H1 (cell line): ENCODE data around the gene NRP2.

Experiments used
- BACH1 ChIP-seq: IDR thresholded peaks from 2 replicates; pipeline ENCODE4 v1.6.1; 2012; ENCODE audit warnings: low read length, improper control_type of control experiment
- CTCF ChIP-seq, 3 experiments: IDR thresholded peaks; 1 replicate in 2 of 3; 2 replicates in 1 of 3; pipeline versions ENCODE4 v1.5.1 to v1.6.1; 2011; ENCODE audit warnings: low read length in 3 of 3, mild to moderate bottlenecking in 3 of 3, inconsistent platforms in 2 of 3, low read depth in 1 of 3, moderate library complexity in 1 of 3; ENCODE audit not compliant: insufficient read depth in 1 of 3; ENCODE audit errors: control extremely low read depth in 1 of 3
- EP300 ChIP-seq, 2 experiments: IDR thresholded peaks; 1 replicate in 1 of 2; 2 replicates in 1 of 2; pipeline ENCODE4 v1.6.1; 2011 to 2012; ENCODE audit warnings: low read depth in 2 of 2, low read length in 2 of 2, mild to moderate bottlenecking in 2 of 2, borderline replicate concordance in 1 of 2, inconsistent platforms in 1 of 2, moderate library complexity in 1 of 2
- EZH2 ChIP-seq: fragments of 200-600 bp; sonication (generic); IDR thresholded peaks from 2 replicates; pipeline ENCODE4 v1.7.1; 2012; ENCODE audit warnings: low read depth, mild to moderate bottlenecking, moderate library complexity, low read length, inconsistent platforms; ENCODE audit not compliant: severe bottlenecking
- FOSL1 ChIP-seq: IDR thresholded peaks from 2 replicates; pipeline ENCODE4 v1.6.1; 2011; ENCODE audit warnings: mild to moderate bottlenecking, low read depth, low read length, moderate library complexity; ENCODE audit not compliant: insufficient read depth
- GABPA ChIP-seq: IDR thresholded peaks from 2 replicates; pipeline ENCODE4 v1.6.1; 2011; ENCODE audit warnings: mild to moderate bottlenecking, low read length, moderate library complexity, borderline replicate concordance; ENCODE audit not compliant: insufficient read depth
- JUN ChIP-seq: IDR thresholded peaks from 2 replicates; pipeline ENCODE4 v1.6.1; 2011; ENCODE audit warnings: low read depth, mild to moderate bottlenecking, improper control_type of control experiment, low read length
- MAX ChIP-seq: IDR thresholded peaks from 2 replicates; pipeline ENCODE4 v1.6.1; 2012; ENCODE audit warnings: inconsistent platforms
- POLR2A ChIP-seq, 2 experiments: IDR thresholded peaks; 1 replicate in 1 of 2; 2 replicates in 1 of 2; pipeline ENCODE4 v1.6.1; 2011; ENCODE audit warnings: low read depth in 2 of 2, low read length in 2 of 2, mild to moderate bottlenecking in 2 of 2; ENCODE audit errors: control extremely low read depth in 1 of 2
- POLR2AphosphoS5 ChIP-seq: IDR thresholded peaks from 2 replicates; pipeline ENCODE4 v1.6.1; 2011; ENCODE audit warnings: low read depth, low read length
- RXRA ChIP-seq: IDR thresholded peaks from 2 replicates; pipeline ENCODE4 v1.6.1; 2011; ENCODE audit warnings: low read depth, mild to moderate bottlenecking, low read length, moderate library complexity; ENCODE audit not compliant: insufficient read depth
- SIRT6 ChIP-seq: IDR thresholded peaks from one replicate; pipeline ENCODE4 v1.7.1; 2012; ENCODE audit warnings: low read length, inconsistent platforms
- SP1 ChIP-seq: IDR thresholded peaks from 2 replicates; pipeline ENCODE4 v1.6.1; 2011; ENCODE audit warnings: low read depth, low read length

- no peak for TF ChIP-seq POLR2A (IDR thresholded peaks at IDR 0.05; ENCODE audit: control extremely low read depth in 1 of 2, low read depth in 2 of 2, low read length in 2 of 2)
- TF ChIP-seq MAX: no peak
- TF ChIP-seq JUN: no peak
- no peak for TF ChIP-seq BACH1
- TF ChIP-seq EZH2: no peak
- no peak for TF ChIP-seq CTCF (IDR thresholded peaks at IDR 0.05; ENCODE audit: control extremely low read depth in 1 of 3, insufficient read depth in 1 of 3, low read depth in 1 of 3, low read length in 3 of 3)
- no peak for TF ChIP-seq SP1
- no peak for TF ChIP-seq POLR2AphosphoS5
- no peak for TF ChIP-seq EP300 (IDR thresholded peaks at IDR 0.05; ENCODE audit: borderline replicate concordance in 1 of 2, low read depth in 2 of 2, low read length in 2 of 2)
- no peak for TF ChIP-seq RXRA
- TF ChIP-seq SIRT6: no peak
- no peak for TF ChIP-seq FOSL1
- no peak for TF ChIP-seq GABPA
Observed at GRCh38 chr2:205680903-205681302, 1.4 kb upstream of the NRP2 start.
